SU-DHL-6 (cell line): Measurements from ENCODE around the gene ANTXR1.

Experiments
- H2AFZ ChIP-seq: fragments of 200-600 bp; sonication (generic); 2 replicates; pipeline ENCODE4 v1.6.1; 2014; ENCODE audit warnings: low read depth, mild to moderate bottlenecking, moderate library complexity, mixed read lengths, antibody characterized with exemption, low read length; ENCODE audit not compliant: severe bottlenecking
- H3F3A ChIP-seq: fragments of 200-600 bp; shearing (Covaris generic); 2 replicates; pipeline ENCODE4 v1.6.0; 2016; ENCODE audit warnings: antibody characterized with exemption, mild to moderate bottlenecking; ENCODE audit not compliant: insufficient read depth
- H3K27ac ChIP-seq: fragments of 200-600 bp; sonication (generic); 2 replicates; pipeline ENCODE4 v1.5.1; 2016; ENCODE audit warnings: low read depth, mild to moderate bottlenecking, low read length, moderate library complexity, mixed read lengths
- H3K27me3 ChIP-seq: fragments of 200-600 bp; sonication (generic), shearing (Covaris generic); 2 replicates; pipeline ENCODE4 v1.6.0; 2014; ENCODE audit warnings: mild to moderate bottlenecking, low read length
- H3K36me3 ChIP-seq: fragments of 200-600 bp; sonication (generic); 2 replicates; pipeline ENCODE4 v1.6.1; 2014; ENCODE audit warnings: mild to moderate bottlenecking, low read length, mixed read lengths
- H3K4me2 ChIP-seq: fragments of 300-600, 200-600 bp; shearing (Covaris generic), sonication (generic); 2 replicates; pipeline ENCODE4 v1.6.0; 2014; ENCODE audit warnings: low read length, low read depth, mild to moderate bottlenecking; ENCODE audit not compliant: poor library complexity, severe bottlenecking
- H3K4me3 ChIP-seq: fragments of 200-600 bp; sonication (generic); 2 replicates; pipeline ENCODE4 v1.5.1; 2014; ENCODE audit warnings: antibody characterized with exemption, low read length, mild to moderate bottlenecking, mixed read lengths; ENCODE audit not compliant: insufficient read depth, poor library complexity, severe bottlenecking
- H3K79me2 ChIP-seq: fragments of 200-600 bp; sonication (generic); 2 replicates; pipeline ENCODE4 v1.6.1; 2014; ENCODE audit warnings: mild to moderate bottlenecking, low read length, moderate library complexity; ENCODE audit not compliant: insufficient read depth
- H3K9ac ChIP-seq: fragments of 200-600 bp; sonication (generic); 2 replicates; pipeline ENCODE4 v1.7.0; 2014; ENCODE audit warnings: mild to moderate bottlenecking, low read length
- H3K9me2 ChIP-seq: fragments of 200-600 bp; sonication (generic); replicated peaks from 2 replicates; pipeline ENCODE4 v1.6.1; 2014; ENCODE audit warnings: low read length; ENCODE audit not compliant: insufficient read depth
- H3K9me3 ChIP-seq: fragments of 200-600 bp; sonication (generic); 2 replicates; pipeline ENCODE4 v1.6.1; 2014; ENCODE audit warnings: low read length, mixed read lengths; ENCODE audit not compliant: insufficient read depth
- H4K20me1 ChIP-seq: fragments of 200-600 bp; sonication (generic); 2 replicates; pipeline ENCODE4 v1.6.1; 2014; ENCODE audit warnings: low read depth, mild to moderate bottlenecking, antibody characterized with exemption, low read length, moderate library complexity, mixed read lengths
- CTCF ChIP-seq: fragments of 200-600 bp; sonication (generic); IDR thresholded peaks from one replicate; pipeline ENCODE4 v1.5.1; 2017; ENCODE audit warnings: antibody characterized with exemption, mild to moderate bottlenecking, low read length, moderate library complexity; ENCODE audit not compliant: insufficient read depth, poor library complexity, severe bottlenecking
- EZH2phosphoT487 ChIP-seq: fragments of 200-600 bp; sonication (generic), shearing (Covaris generic); conservative IDR thresholded peaks from 2 replicates; pipeline ENCODE4 v1.6.1; 2018; ENCODE audit warnings: mild to moderate bottlenecking, antibody characterized with exemption, low read length, moderate library complexity, mixed read lengths

Gene ANTXR1

GRCh38 chr2:69087211-69087911 is 74.4 kb downstream of the ANTXR1 start:
- Histone ChIP-seq H3K4me3 (no peak overlapping the region), H3K9me3 (no peaks in the 10 kb centered on the region), H3K9ac (no peak overlapping the region), H3K79me2 (no peaks in the 10 kb centered on the region), H3K27ac (no peak overlapping the region), H3K4me2 (no peak overlapping the region), H3K9me2 (no peaks in the 10 kb centered on the region), H2AFZ (no peak overlapping the region), H3K27me3 (no peaks in the 10 kb centered on the region), H4K20me1 (no peaks in the 10 kb centered on the region), H3K36me3 (no peaks in the 10 kb centered on the region), H3F3A (no peaks in the 10 kb centered on the region)
- TF ChIP-seq EZH2phosphoT487 (no peak), CTCF (no peak)

GRCh38 chr2:69087912-69088240 is 74.9 kb downstream of the ANTXR1 start:
- H3K4me2 ChIP-seq: no peak overlapping the region
- no peaks in the 10 kb centered on the region for H3K27me3 ChIP-seq
- H3K9me3 ChIP-seq: no peaks in the 10 kb centered on the region
- H3K36me3 ChIP-seq: no peaks in the 10 kb centered on the region
- no peaks in the 10 kb centered on the region for H3F3A ChIP-seq
- H3K9me2 ChIP-seq: no peaks in the 10 kb centered on the region
- H3K27ac ChIP-seq: no peak overlapping the region
- H2AFZ ChIP-seq: no peak overlapping the region
- no peak overlapping the region for H3K4me3 ChIP-seq
- no peaks in the 10 kb centered on the region for H4K20me1 ChIP-seq
- H3K9ac ChIP-seq: no peak overlapping the region
- no peaks in the 10 kb centered on the region for H3K79me2 ChIP-seq
- TF ChIP-seq CTCF (no peak), EZH2phosphoT487 (no peak)

GRCh38 chr2:69088466-69088865 is 75.5 kb downstream of the ANTXR1 start:
- no peaks in the 10 kb centered on the region for H3K79me2 ChIP-seq
- H3K27ac ChIP-seq: no peak overlapping the region
- H3K4me3 ChIP-seq: no peak overlapping the region
- H3K36me3 ChIP-seq: no peaks in the 10 kb centered on the region
- H3K27me3 ChIP-seq: no peaks in the 10 kb centered on the region
- H3F3A ChIP-seq: no peaks in the 10 kb centered on the region
- TF ChIP-seq CTCF (no peak), EZH2phosphoT487 (no peak)
- H4K20me1 ChIP-seq: no peaks in the 10 kb centered on the region
- H2AFZ ChIP-seq: no peak overlapping the region
- no peak overlapping the region for H3K4me2 ChIP-seq
- H3K9ac ChIP-seq: no peak overlapping the region
- no peaks in the 10 kb centered on the region for H3K9me2 ChIP-seq
- no peaks in the 10 kb centered on the region for H3K9me3 ChIP-seq
